ENCODE data around the gene CFAP97. TPM values are rescaled to one million over a fixed set of nuclear protein-coding genes. Genes with fewer than 3 reads are reported as not detected.
"Not testable (repeated sequence)": the region's sequence is repeated elsewhere in the genome, so short reads cannot be mapped to it uniquely, and the experiment has no call there.

The CFAP97 gene
- total and polyA plus RNA-seq, 4 experiments from 2014 or later, result 41.6 to 128 (median 82.4) TPM

DNA sequence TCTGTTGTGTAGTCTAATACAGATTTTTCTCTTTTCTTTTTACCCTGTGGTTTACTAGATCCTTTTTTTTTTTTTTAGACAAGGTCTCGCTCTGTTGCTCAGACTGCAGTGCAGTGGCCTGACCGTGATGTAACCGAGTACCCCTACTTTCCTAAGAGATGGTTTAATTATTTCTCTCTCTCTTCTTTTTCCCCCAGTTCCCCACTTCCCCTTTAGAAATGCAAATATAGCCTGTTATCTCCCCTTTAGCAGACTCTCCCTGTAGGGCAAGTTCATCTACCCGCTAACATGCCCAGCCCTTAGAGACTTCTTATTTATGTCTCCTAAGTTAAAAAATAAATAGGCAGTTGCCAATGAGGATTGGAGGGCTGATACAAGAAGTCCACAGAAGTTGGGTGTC is 10.1 kb upstream of the CFAP97 start:
- ChIA-PET CTCF (ENCODE audit: partially characterized antibody) (no interaction called here), POLR2A (ENCODE audit: partially characterized antibody) (no interaction called here)
- H3K4me1 ChIP-seq (ENCODE audit: insufficient read depth, low read length), result peaks cover 26% of the 10 kb centered on the region
- Mint-ChIP-seq H3K36me3 (peaks cover 0 to 10% of the 10 kb centered on the region in 2 donors), H3K4me1 (peaks cover 35 to 59% (median 40%) of the 10 kb centered on the region in 4 donors), H3K27ac (peak overlapping the region in 3 of 7 donors; percentile 31 to 80 (median 59)), H3K9me3 (peaks cover 0 to 4% (median 0%) of the 10 kb centered on the region in 8 donors), H3K27me3 (no peaks in the 10 kb centered on the region), H3K4me3 (peak overlapping the region in 1 of 8 donors; percentile 23)
- H3K27ac ChIP-seq (ENCODE audit: low read depth, low read length), result no peak overlapping the region
- no peaks in the 10 kb centered on the region for H3K9me3 ChIP-seq (ENCODE audit: control insufficient read depth in 1 of 2, low read length in 2 of 2)
- no peak for DNase-seq
- H3K36me3 ChIP-seq (ENCODE audit: insufficient read depth, low read length), result no peaks in the 10 kb centered on the region
- no peaks in the 10 kb centered on the region for H3K27me3 ChIP-seq (ENCODE audit: insufficient read depth, low read length)
- intact Hi-C loops (cut with micrococcal nuclease), result no loop called here
- H3K4me3 ChIP-seq (ENCODE audit: low read length in 2 of 2), result no peak overlapping the region

DNA sequence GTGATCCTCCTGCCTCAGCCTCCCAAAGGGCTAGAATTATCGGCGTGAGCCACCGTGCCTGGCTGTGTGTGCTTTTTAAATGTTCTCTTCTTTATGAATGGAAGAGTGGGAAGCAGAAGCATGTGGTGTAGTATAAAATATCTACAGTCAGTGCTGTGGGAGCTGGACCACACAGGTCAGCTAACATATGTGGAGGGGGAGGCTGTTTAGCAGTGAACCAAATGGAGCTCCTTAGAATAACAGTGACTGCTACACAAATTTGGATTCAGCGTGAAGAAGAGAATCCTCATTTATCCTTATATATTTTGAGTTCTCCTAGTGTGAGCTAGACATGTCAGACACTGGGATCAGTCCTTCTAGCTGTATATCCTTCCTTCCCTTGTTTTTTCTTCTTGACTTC is 8.8 kb upstream of the CFAP97 start:
- POLR2A ChIA-PET (ENCODE audit: partially characterized antibody), result interaction anchor here (0.9 to 1.0 kb wide), 3 partner anchors 8 to 214 kb away, joined by 3 to 6 read pairs (median 4); partner anchors contain the start of genes CFAP97 and UFSP2
- Mint-ChIP-seq H3K4me3 (peak overlapping the region in 1 of 8 donors; percentile 5), H3K9me3 (peaks cover 0 to 4% (median 0%) of the 10 kb centered on the region in 8 donors), H3K36me3 (peaks cover 0 to 12% of the 10 kb centered on the region in 2 donors), H3K27me3 (no peaks in the 10 kb centered on the region), H3K4me1 (peaks cover 32 to 58% (median 40%) of the 10 kb centered on the region in 4 donors), H3K27ac (peak overlapping the region in 4 of 7 donors; percentile 25 to 47 (median 35))
- CTCF ChIA-PET (ENCODE audit: partially characterized antibody), result interaction anchor here (0.9 to 1.6 kb wide), 3 partner anchors 14 to 96 kb away, joined by 3 to 4 read pairs (median 3); no protein-coding TSS in a partner anchor
- DNase-seq, result no peak
- no peaks in the 10 kb centered on the region for H3K9me3 ChIP-seq (ENCODE audit: control insufficient read depth in 1 of 2, low read length in 2 of 2)
- no peaks in the 10 kb centered on the region for H3K27me3 ChIP-seq (ENCODE audit: insufficient read depth, low read length)
- intact Hi-C loops (cut with micrococcal nuclease), result no loop called here
- peaks cover 31% of the 10 kb centered on the region for H3K4me1 ChIP-seq (ENCODE audit: insufficient read depth, low read length)
- no peak overlapping the region for H3K27ac ChIP-seq (ENCODE audit: low read depth, low read length)
- no peaks in the 10 kb centered on the region for H3K36me3 ChIP-seq (ENCODE audit: insufficient read depth, low read length)
- no peak overlapping the region for H3K4me3 ChIP-seq (ENCODE audit: low read length in 2 of 2)

DNA sequence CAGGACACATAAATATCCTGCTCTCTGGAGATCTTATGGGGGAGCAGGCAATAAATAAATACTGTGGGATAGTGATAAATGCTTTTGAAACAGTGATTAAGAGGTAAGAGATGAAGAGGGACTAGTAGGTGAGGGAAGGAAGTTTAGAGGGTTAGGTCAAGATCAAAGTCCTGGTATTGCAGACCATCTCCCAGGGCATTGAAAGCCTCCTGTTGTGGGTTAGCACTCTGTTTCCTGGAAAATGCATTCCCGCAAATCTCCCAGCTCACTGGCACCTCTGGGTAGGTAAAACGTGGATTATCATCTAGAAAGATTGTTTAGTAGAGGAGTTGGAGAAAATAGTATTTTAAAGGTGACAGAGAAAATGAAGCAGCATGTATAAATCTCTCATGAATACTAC is 7.8 kb upstream of the CFAP97 start:
- no peaks in the 10 kb centered on the region for H3K27me3 Mint-ChIP-seq
- peak overlapping the region; percentile 84 to 94 (median 92) for H3K4me3 Mint-ChIP-seq
- no peak for DNase-seq
- POLR2A ChIA-PET (ENCODE audit: partially characterized antibody), result no interaction called here
- no peak overlapping the region for H3K27ac ChIP-seq (ENCODE audit: low read depth, low read length)
- H3K27ac Mint-ChIP-seq, result peak overlapping the region in 3 of 7 donors; percentile 61 to 87 (median 62)
- intact Hi-C loops (cut with micrococcal nuclease), result no loop called here
- H3K27me3 ChIP-seq (ENCODE audit: insufficient read depth, low read length), result no peaks in the 10 kb centered on the region
- CTCF ChIA-PET (ENCODE audit: partially characterized antibody), result interaction anchor here (0.7 to 1.2 kb wide), 4 partner anchors 14 to 221 kb away, joined by 3 read pairs; no protein-coding TSS in a partner anchor
- no peaks in the 10 kb centered on the region for H3K9me3 ChIP-seq (ENCODE audit: control insufficient read depth in 1 of 2, low read length in 2 of 2)
- no peaks in the 10 kb centered on the region for H3K36me3 ChIP-seq (ENCODE audit: insufficient read depth, low read length)
- peaks cover 31% of the 10 kb centered on the region for H3K4me1 ChIP-seq (ENCODE audit: insufficient read depth, low read length)
- peaks cover 0 to 2% (median 0%) of the 10 kb centered on the region in 8 donors for H3K9me3 Mint-ChIP-seq
- peaks cover 28 to 48% (median 39%) of the 10 kb centered on the region in 4 donors for H3K4me1 Mint-ChIP-seq
- no peak overlapping the region for H3K4me3 ChIP-seq (ENCODE audit: low read length in 2 of 2)
- peaks cover 0 to 12% of the 10 kb centered on the region in 2 donors for H3K36me3 Mint-ChIP-seq

DNA sequence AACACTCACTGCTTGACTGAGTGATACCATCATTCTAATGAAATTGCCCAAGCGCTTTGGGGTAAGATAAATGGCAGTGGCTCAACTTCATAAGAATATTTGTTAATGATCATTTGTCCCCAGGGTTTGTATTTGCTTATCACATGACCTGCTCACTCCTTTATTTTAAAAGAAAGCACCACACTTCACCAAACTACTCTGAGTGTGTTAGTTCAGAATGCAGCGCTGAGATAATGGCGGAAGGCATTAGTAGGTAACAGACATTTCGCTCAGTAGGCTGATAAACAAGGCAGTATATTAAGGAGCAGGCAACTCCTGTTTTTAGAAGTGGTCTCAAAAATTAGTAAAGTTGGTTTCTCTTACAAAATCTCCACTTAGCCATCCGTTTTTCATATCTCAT is 7.2 kb upstream of the CFAP97 start:
- Mint-ChIP-seq H3K4me3 (peak overlapping the region; percentile 84 to 94 (median 92)), H3K4me1 (peaks cover 27 to 47% (median 37%) of the 10 kb centered on the region in 4 donors), H3K27ac (peak overlapping the region; percentile 61 to 93 (median 86)), H3K27me3 (no peaks in the 10 kb centered on the region), H3K9me3 (peaks cover 0 to 2% (median 0%) of the 10 kb centered on the region in 8 donors), H3K36me3 (peaks cover 0 to 12% of the 10 kb centered on the region in 2 donors)
- Histone ChIP-seq H3K4me1 (ENCODE audit: insufficient read depth, low read length) (peaks cover 30% of the 10 kb centered on the region), H3K4me3 (ENCODE audit: low read length in 2 of 2) (peak overlapping the region; percentile 57 to 59), H3K27ac (ENCODE audit: low read depth, low read length) (no peak overlapping the region), H3K36me3 (ENCODE audit: insufficient read depth, low read length) (no peaks in the 10 kb centered on the region), H3K9me3 (ENCODE audit: control insufficient read depth in 1 of 2, low read length in 2 of 2) (no peaks in the 10 kb centered on the region), H3K27me3 (ENCODE audit: insufficient read depth, low read length) (no peaks in the 10 kb centered on the region)
- intact Hi-C loops (cut with micrococcal nuclease), result no loop called here
- no peak for DNase-seq
- CTCF ChIA-PET (ENCODE audit: partially characterized antibody), result interaction anchor here (1.2 kb wide), 1 partner anchor 27 kb away, joined by 3 read pairs; no protein-coding TSS in a partner anchor
- POLR2A ChIA-PET (ENCODE audit: partially characterized antibody), result interaction anchor here (1.0 to 3.0 kb wide), 4 partner anchors 27 to 108 kb away, joined by 3 to 35 read pairs (median 7); no protein-coding TSS in a partner anchor

DNA sequence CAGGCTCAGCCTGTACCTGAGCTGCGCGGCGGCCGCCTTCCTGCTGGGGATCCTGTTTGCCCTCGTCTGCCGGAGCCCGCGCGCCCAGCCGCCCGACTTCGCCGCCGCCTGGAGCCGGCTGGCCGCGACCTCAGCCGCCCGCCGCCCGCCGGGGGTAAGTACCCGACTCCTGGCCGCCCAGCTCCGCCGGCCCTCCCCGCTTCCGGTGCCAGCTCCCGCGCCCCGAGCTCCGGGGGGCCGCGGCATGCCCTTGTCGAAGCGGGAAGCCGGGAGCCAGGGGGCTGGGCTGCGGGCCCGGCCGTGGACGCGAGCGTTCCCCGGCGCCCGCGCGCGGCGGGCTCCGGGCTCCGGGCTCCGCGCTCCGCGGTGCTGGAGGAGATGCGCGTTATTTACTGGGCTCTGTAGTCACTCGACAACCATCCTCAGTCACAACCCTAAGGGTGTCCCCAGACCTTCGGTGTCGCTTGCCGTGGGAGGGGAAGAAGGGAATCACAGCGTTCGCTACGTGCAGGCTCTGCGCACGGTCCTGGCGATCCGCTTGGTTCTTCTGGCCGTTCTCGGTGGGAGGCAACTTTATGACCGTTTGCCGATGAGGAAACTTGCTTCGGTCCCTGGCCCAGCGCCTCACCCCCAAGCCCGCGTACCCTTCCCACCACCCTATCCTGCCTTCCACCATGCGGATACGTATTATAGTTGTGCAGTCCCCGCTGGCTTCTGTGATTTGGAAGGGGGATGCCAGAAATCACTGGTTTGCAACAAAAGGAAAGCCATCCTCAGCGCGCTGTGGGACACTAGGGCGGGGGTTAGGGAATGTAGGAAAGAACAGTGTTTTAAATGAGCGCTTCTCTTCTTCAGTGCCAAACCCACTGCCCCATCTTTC is 6.5 kb upstream of the CFAP97 start:
- peak overlapping the region; percentile 44 for H3K27ac ChIP-seq (ENCODE audit: low read depth, low read length)
- ChIA-PET CTCF (ENCODE audit: partially characterized antibody) (interaction anchor here (1.2 to 1.4 kb wide), 2 partner anchors 26 to 27 kb away, joined by 3 read pairs; no protein-coding TSS in a partner anchor), POLR2A (ENCODE audit: partially characterized antibody) (interaction anchor here (0.6 to 3.2 kb wide), 19 partner anchors 8 to 476 kb away, joined by 3 to 35 read pairs (median 4); partner anchors contain the start of genes ANKRD37, CENPU, LRP2BP and SLC25A4)
- peak; percentile 42 to 61 (median 54) for DNase-seq
- H3K9me3 Mint-ChIP-seq, result peaks cover 0 to 2% (median 0%) of the 10 kb centered on the region in 8 donors
- H3K4me3 Mint-ChIP-seq, result peak overlapping the region; percentile 84 to 94 (median 92)
- peaks cover 0 to 12% of the 10 kb centered on the region in 2 donors for H3K36me3 Mint-ChIP-seq
- peak overlapping the region; percentile 57 to 59 for H3K4me3 ChIP-seq (ENCODE audit: low read length in 2 of 2)
- H3K27ac Mint-ChIP-seq, result peak overlapping the region; percentile 61 to 93 (median 86)
- H3K27me3 Mint-ChIP-seq, result no peaks in the 10 kb centered on the region
- no peaks in the 10 kb centered on the region for H3K27me3 ChIP-seq (ENCODE audit: insufficient read depth, low read length)
- intact Hi-C loops (cut with micrococcal nuclease), result loop anchor here (1.0 kb wide), 1 partner anchor 41 kb away; no protein-coding TSS in a partner anchor
- no peaks in the 10 kb centered on the region for H3K9me3 ChIP-seq (ENCODE audit: control insufficient read depth in 1 of 2, low read length in 2 of 2)
- peaks cover 26 to 52% (median 41%) of the 10 kb centered on the region in 4 donors for H3K4me1 Mint-ChIP-seq
- H3K4me1 ChIP-seq (ENCODE audit: insufficient read depth, low read length), result peaks cover 33% of the 10 kb centered on the region
- no peaks in the 10 kb centered on the region for H3K36me3 ChIP-seq (ENCODE audit: insufficient read depth, low read length)

DNA sequence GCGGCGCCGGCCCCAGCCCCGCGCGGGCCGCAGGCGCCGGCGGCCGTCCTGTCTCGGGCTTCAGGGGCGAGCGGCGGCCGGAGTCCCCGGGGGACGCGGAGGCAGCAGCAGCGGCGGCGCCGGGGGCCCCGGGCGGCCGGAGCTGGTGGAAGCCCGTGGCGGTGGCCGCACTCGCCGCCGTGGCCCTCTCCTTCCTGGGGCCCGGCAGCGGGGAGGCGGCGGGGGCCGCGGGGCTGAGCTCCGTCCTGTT is 6.0 kb upstream of the CFAP97 start:
- POLR2A ChIA-PET (ENCODE audit: partially characterized antibody), result interaction anchor here (0.6 to 3.2 kb wide), 19 partner anchors 9 to 476 kb away, joined by 3 to 35 read pairs (median 4); partner anchors contain the start of genes ANKRD37, CENPU, LRP2BP and SLC25A4
- not testable (repeated sequence) for H3K27ac Mint-ChIP-seq; DNase-seq; H3K9me3 ChIP-seq (ENCODE audit: control insufficient read depth in 1 of 2, low read length in 2 of 2); H3K9me3 Mint-ChIP-seq; H3K36me3 ChIP-seq (ENCODE audit: insufficient read depth, low read length); H3K27me3 Mint-ChIP-seq; H3K27me3 ChIP-seq (ENCODE audit: insufficient read depth, low read length)
- Mint-ChIP-seq H3K4me1 (peaks cover 31 to 58% (median 45%) of the 10 kb centered on the region in 4 donors), H3K4me3 (peak overlapping the region in 1 of 8 donors; percentile 57), H3K36me3 (peaks cover 0 to 12% of the 10 kb centered on the region in 2 donors)
- Histone ChIP-seq H3K27ac (ENCODE audit: low read depth, low read length) (peak overlapping the region; percentile 44), H3K4me1 (ENCODE audit: insufficient read depth, low read length) (peaks cover 38% of the 10 kb centered on the region), H3K4me3 (ENCODE audit: low read length in 2 of 2) (peak overlapping the region in 1 of 2 donors; percentile 57)
- intact Hi-C loops (cut with micrococcal nuclease), result loop anchor here (1.0 to 10.0 kb wide), 3 partner anchors 42 to 385 kb away; partner anchors contain the start of gene CCDC110
- CTCF ChIA-PET (ENCODE audit: partially characterized antibody), result interaction anchor here (1.4 kb wide), 1 partner anchor 26 kb away, joined by 3 read pairs; no protein-coding TSS in a partner anchor
